IgD-negative memory B cell (primary cell): ENCODE results near the gene SPAG16. TPM values are rescaled to one million over a fixed set of nuclear protein-coding genes. Genes with fewer than 3 reads are reported as not detected.
"Not testable (repeated sequence)": the region's sequence is repeated elsewhere in the genome, so short reads cannot be mapped to it uniquely, and the experiment has no call there.

Experiments
- H3K27ac Mint-ChIP-seq, 3 donors: one replicate each; pipeline ENCODE4 v1.8.0; 2020 to 2022; ENCODE audit warnings: mild to moderate bottlenecking in 3 of 3, mixed read lengths in 3 of 3, moderate library complexity in 1 of 3
- H3K27me3 Mint-ChIP-seq: one replicate; pipeline ENCODE4 v1.8.0; 2021; ENCODE audit warnings: mixed read lengths
- H3K36me3 Mint-ChIP-seq: one replicate; pipeline ENCODE4 v1.8.0; 2020; ENCODE audit warnings: mild to moderate bottlenecking, mixed read lengths
- H3K4me1 Mint-ChIP-seq, 3 donors: one replicate each; pipeline ENCODE4 v1.8.0; 2020 to 2022; ENCODE audit warnings: mixed read lengths in 3 of 3, mild to moderate bottlenecking in 1 of 3
- H3K4me3 Mint-ChIP-seq, 4 donors: one replicate each; pipeline ENCODE4 v1.8.0; 2020 to 2022; ENCODE audit warnings: mild to moderate bottlenecking in 4 of 4, mixed read lengths in 4 of 4, moderate library complexity in 3 of 4
- H3K9me3 Mint-ChIP-seq, 3 donors: one replicate each; pipeline ENCODE4 v1.8.0; 2020 to 2021; ENCODE audit warnings: mixed read lengths in 3 of 3, mild to moderate bottlenecking in 1 of 3
- polyA plus RNA-seq: library from polyadenylated mRNA; unstranded; fragments of 300-500 nt; fragmentation: Illumina TruSeq; gene quantifications from one replicate; pipeline ENCODE4 v1.2.3, GENCODE V29; 2021

The SPAG16 gene
- polyA plus RNA-seq, 1 donor from 2014 or later, result 9.1 TPM

- peaks cover 0 to 5% (median 0%) of the 10 kb centered on the region in 3 donors for H3K4me1 Mint-ChIP-seq
- H3K27me3 Mint-ChIP-seq, result no peaks in the 10 kb centered on the region
- no peak overlapping the region for H3K27ac Mint-ChIP-seq
- peaks cover 0 to 1% (median 0%) of the 10 kb centered on the region in 3 donors for H3K9me3 Mint-ChIP-seq
- no peak overlapping the region for H3K4me3 Mint-ChIP-seq
- peaks cover 1% of the 10 kb centered on the region for H3K36me3 Mint-ChIP-seq
These were observed 419.3 kb downstream of the SPAG16 start for GRCh38 chr2:213703406-213704098.

GRCh38 chr2:213710164-213710563 lies 425.9 kb downstream of the SPAG16 start:
- Mint-ChIP-seq H3K36me3 (peaks cover 1% of the 10 kb centered on the region), H3K27ac (no peak overlapping the region), H3K4me1 (peaks cover 0 to 2% (median 0%) of the 10 kb centered on the region in 3 donors), H3K27me3 (no peaks in the 10 kb centered on the region), H3K4me3 (no peak overlapping the region), H3K9me3 (peaks cover 0 to 1% (median 0%) of the 10 kb centered on the region in 3 donors)

GRCh38 chr2:213718411-213718810 lies 434.1 kb downstream of the SPAG16 start:
- H3K27ac Mint-ChIP-seq, H3K4me3 Mint-ChIP-seq, H3K27me3 Mint-ChIP-seq, H3K36me3 Mint-ChIP-seq, H3K4me1 Mint-ChIP-seq, H3K9me3 Mint-ChIP-seq: not testable (repeated sequence)

GRCh38 chr2:213722565-213722964 lies 438.3 kb downstream of the SPAG16 start:
- peaks cover 0 to 3% (median 0%) of the 10 kb centered on the region in 3 donors for H3K9me3 Mint-ChIP-seq
- no peak overlapping the region for H3K27ac Mint-ChIP-seq
- H3K4me1 Mint-ChIP-seq, result peaks cover 0 to 4% (median 0%) of the 10 kb centered on the region in 3 donors
- H3K4me3 Mint-ChIP-seq, result no peak overlapping the region
- H3K27me3 Mint-ChIP-seq, result no peaks in the 10 kb centered on the region
- H3K36me3 Mint-ChIP-seq, result no peaks in the 10 kb centered on the region

- Mint-ChIP-seq H3K4me3 (no peak overlapping the region), H3K4me1 (peaks cover 0 to 4% (median 0%) of the 10 kb centered on the region in 3 donors), H3K9me3 (peaks cover 0 to 3% (median 0%) of the 10 kb centered on the region in 3 donors), H3K27me3 (no peaks in the 10 kb centered on the region), H3K27ac (no peak overlapping the region), H3K36me3 (no peaks in the 10 kb centered on the region)
These were observed 438.8 kb downstream of the SPAG16 start for GRCh38 chr2:213723041-213723560.

- H3K4me1 Mint-ChIP-seq, result peaks cover 0 to 4% (median 0%) of the 10 kb centered on the region in 3 donors
- H3K9me3 Mint-ChIP-seq, result peaks cover 0 to 3% (median 0%) of the 10 kb centered on the region in 3 donors
- no peaks in the 10 kb centered on the region for H3K36me3 Mint-ChIP-seq
- H3K27me3 Mint-ChIP-seq, result no peaks in the 10 kb centered on the region
- H3K27ac Mint-ChIP-seq, result no peak overlapping the region
- H3K4me3 Mint-ChIP-seq, result no peak overlapping the region
These were observed 439.4 kb downstream of the SPAG16 start for GRCh38 chr2:213723707-213724106.

- no peak overlapping the region for H3K4me3 Mint-ChIP-seq
- H3K36me3 Mint-ChIP-seq, result no peaks in the 10 kb centered on the region
- no peaks in the 10 kb centered on the region for H3K9me3 Mint-ChIP-seq
- H3K27me3 Mint-ChIP-seq, result no peaks in the 10 kb centered on the region
- no peak overlapping the region for H3K27ac Mint-ChIP-seq
- peaks cover 0 to 2% (median 0%) of the 10 kb centered on the region in 3 donors for H3K4me1 Mint-ChIP-seq
These were observed 441.8 kb downstream of the SPAG16 start for GRCh38 chr2:213726101-213726500.

GRCh38 chr2:213733893-213734292 lies 449.6 kb downstream of the SPAG16 start:
- Mint-ChIP-seq H3K36me3 (no peaks in the 10 kb centered on the region), H3K27me3 (no peaks in the 10 kb centered on the region), H3K4me3 (no peak overlapping the region), H3K9me3 (peaks cover 0 to 14% (median 4%) of the 10 kb centered on the region in 3 donors), H3K27ac (no peak overlapping the region), H3K4me1 (peaks cover 0 to 1% (median 0%) of the 10 kb centered on the region in 3 donors)

GRCh38 chr2:213740453-213740852 lies 456.2 kb downstream of the SPAG16 start:
- H3K27ac Mint-ChIP-seq, result no peak overlapping the region
- H3K4me1 Mint-ChIP-seq, result peaks cover 0 to 4% (median 0%) of the 10 kb centered on the region in 3 donors
- no peaks in the 10 kb centered on the region for H3K27me3 Mint-ChIP-seq
- H3K36me3 Mint-ChIP-seq, result no peaks in the 10 kb centered on the region
- H3K4me3 Mint-ChIP-seq, result no peak overlapping the region
- peaks cover 0 to 2% (median 0%) of the 10 kb centered on the region in 3 donors for H3K9me3 Mint-ChIP-seq

GRCh38 chr2:213751446-213751845 lies 467.2 kb downstream of the SPAG16 start:
- Mint-ChIP-seq H3K4me1 (peaks cover 10 to 14% (median 14%) of the 10 kb centered on the region in 3 donors), H3K36me3 (no peaks in the 10 kb centered on the region), H3K27me3 (no peaks in the 10 kb centered on the region), H3K9me3 (peaks cover 0 to 1% (median 0%) of the 10 kb centered on the region in 3 donors), H3K4me3 (peak overlapping the region in 3 of 4 donors; percentile 21 to 65 (median 55)), H3K27ac (peak overlapping the region in 2 of 3 donors; percentile 13 to 87)

- Mint-ChIP-seq H3K9me3 (peaks cover 0 to 1% (median 0%) of the 10 kb centered on the region in 3 donors), H3K4me1 (peaks cover 10 to 14% (median 14%) of the 10 kb centered on the region in 3 donors), H3K27me3 (no peaks in the 10 kb centered on the region), H3K27ac (peak overlapping the region in 2 of 3 donors; percentile 61 to 91), H3K4me3 (peak overlapping the region; percentile 7 to 81 (median 57)), H3K36me3 (no peaks in the 10 kb centered on the region)
These were observed 468.3 kb downstream of the SPAG16 start for GRCh38 chr2:213752575-213752974.

- H3K36me3 Mint-ChIP-seq, result no peaks in the 10 kb centered on the region
- peaks cover 0 to under 1% (median 0%) of the 10 kb centered on the region in 3 donors for H3K9me3 Mint-ChIP-seq
- H3K27me3 Mint-ChIP-seq, result no peaks in the 10 kb centered on the region
- no peak overlapping the region for H3K27ac Mint-ChIP-seq
- no peak overlapping the region for H3K4me3 Mint-ChIP-seq
- peaks cover 1 to 2% (median 1%) of the 10 kb centered on the region in 3 donors for H3K4me1 Mint-ChIP-seq
These were observed 473.3 kb downstream of the SPAG16 start for GRCh38 chr2:213757525-213757924.

GRCh38 chr2:213763354-213763753 lies 479.1 kb downstream of the SPAG16 start:
- no peaks in the 10 kb centered on the region for H3K9me3 Mint-ChIP-seq
- H3K27ac Mint-ChIP-seq, result no peak overlapping the region
- peaks cover 2% of the 10 kb centered on the region for H3K36me3 Mint-ChIP-seq
- H3K4me3 Mint-ChIP-seq, result no peak overlapping the region
- peaks cover 0 to 6% (median 4%) of the 10 kb centered on the region in 3 donors for H3K4me1 Mint-ChIP-seq
- no peaks in the 10 kb centered on the region for H3K27me3 Mint-ChIP-seq

GRCh38 chr2:213763963-213764362 lies 479.7 kb downstream of the SPAG16 start:
- Mint-ChIP-seq H3K4me3 (no peak overlapping the region), H3K36me3 (peaks cover 2% of the 10 kb centered on the region), H3K27ac (no peak overlapping the region), H3K4me1 (peaks cover 0 to 6% (median 4%) of the 10 kb centered on the region in 3 donors), H3K9me3 (peaks cover 0 to 2% (median 0%) of the 10 kb centered on the region in 3 donors), H3K27me3 (no peaks in the 10 kb centered on the region)

GRCh38 chr2:213764849-213765248 lies 480.6 kb downstream of the SPAG16 start:
- no peak overlapping the region for H3K27ac Mint-ChIP-seq
- peaks cover 0 to 2% (median 0%) of the 10 kb centered on the region in 3 donors for H3K9me3 Mint-ChIP-seq
- H3K4me3 Mint-ChIP-seq, result peak overlapping the region in 1 of 4 donors; percentile 21
- peaks cover 2% of the 10 kb centered on the region for H3K36me3 Mint-ChIP-seq
- no peaks in the 10 kb centered on the region for H3K27me3 Mint-ChIP-seq
- peaks cover 0 to 6% (median 4%) of the 10 kb centered on the region in 3 donors for H3K4me1 Mint-ChIP-seq
